PC-3 (cell line): ENCODE data around the gene FLG2.

Experiments
- EZH2 ChIP-seq: fragments of 300-600 bp; sonication (generic); IDR thresholded peaks from one replicate; pipeline ENCODE4 v1.6.1; 2017; ENCODE audit warnings: antibody characterized with exemption, mild to moderate bottlenecking, low read length; ENCODE audit not compliant: unreplicated experiment
- TF ChIP-seq, protein P1 (sequence below): fragments of 300-600 bp; sonication (generic); conservative IDR thresholded peaks from 2 replicates; pipeline ENCODE4 v1.5.1; 2017; ENCODE audit warnings: antibody characterized with exemption, low read depth, mild to moderate bottlenecking, low read length

GRCh38 chr1:152328801-152329391 is 30.9 kb downstream of the FLG2 start:
- TF ChIP-seq, protein P1, sequence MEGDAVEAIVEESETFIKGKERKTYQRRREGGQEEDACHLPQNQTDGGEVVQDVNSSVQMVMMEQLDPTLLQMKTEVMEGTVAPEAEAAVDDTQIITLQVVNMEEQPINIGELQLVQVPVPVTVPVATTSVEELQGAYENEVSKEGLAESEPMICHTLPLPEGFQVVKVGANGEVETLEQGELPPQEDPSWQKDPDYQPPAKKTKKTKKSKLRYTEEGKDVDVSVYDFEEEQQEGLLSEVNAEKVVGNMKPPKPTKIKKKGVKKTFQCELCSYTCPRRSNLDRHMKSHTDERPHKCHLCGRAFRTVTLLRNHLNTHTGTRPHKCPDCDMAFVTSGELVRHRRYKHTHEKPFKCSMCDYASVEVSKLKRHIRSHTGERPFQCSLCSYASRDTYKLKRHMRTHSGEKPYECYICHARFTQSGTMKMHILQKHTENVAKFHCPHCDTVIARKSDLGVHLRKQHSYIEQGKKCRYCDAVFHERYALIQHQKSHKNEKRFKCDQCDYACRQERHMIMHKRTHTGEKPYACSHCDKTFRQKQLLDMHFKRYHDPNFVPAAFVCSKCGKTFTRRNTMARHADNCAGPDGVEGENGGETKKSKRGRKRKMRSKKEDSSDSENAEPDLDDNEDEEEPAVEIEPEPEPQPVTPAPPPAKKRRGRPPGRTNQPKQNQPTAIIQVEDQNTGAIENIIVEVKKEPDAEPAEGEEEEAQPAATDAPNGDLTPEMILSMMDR = no peak
- TF ChIP-seq EZH2 = no peak
